ENCODE results near the gene POLR3GL.

Gene POLR3GL

DNA sequence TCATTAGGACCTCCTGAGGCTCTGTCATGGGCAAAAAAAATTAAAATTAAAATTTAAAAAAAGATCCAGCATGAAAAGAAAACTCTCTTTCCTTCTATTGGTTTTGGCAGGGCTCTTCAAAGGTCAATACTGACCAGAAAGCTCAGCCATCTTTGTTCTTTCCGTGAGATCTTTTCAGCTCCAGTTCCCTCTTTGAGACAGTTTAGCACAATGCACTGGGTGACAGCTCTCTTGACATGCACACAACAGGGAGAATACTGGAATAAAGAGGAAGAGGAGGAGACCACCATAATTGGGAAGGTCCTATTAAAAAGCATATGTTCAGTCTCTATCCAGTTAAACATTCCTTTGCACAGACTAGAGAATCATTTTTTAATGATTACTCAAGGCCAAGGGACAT, 13.0 kb upstream of the POLR3GL start:
- no peak for DNase-seq

DNA sequence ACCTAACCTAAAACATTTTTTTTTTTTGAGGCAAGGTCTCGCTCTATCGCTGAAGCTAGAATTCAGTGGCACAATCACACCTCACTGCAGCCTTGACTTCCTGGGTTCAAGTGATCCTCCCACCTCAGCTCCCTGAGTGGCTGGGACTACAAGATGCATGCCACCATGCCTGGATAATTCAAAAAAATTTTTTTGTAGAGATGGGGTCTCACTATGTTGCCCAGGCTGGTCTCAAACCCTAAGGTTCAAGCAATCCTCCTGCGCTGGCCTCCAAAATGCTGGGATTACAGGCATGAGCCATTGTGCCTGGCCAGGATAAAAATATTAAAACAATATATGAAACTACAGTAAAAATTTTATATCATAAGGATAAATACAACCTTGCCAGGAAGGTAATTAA, 11.6 kb upstream of the POLR3GL start:
- DNase-seq = no peak

DNA sequence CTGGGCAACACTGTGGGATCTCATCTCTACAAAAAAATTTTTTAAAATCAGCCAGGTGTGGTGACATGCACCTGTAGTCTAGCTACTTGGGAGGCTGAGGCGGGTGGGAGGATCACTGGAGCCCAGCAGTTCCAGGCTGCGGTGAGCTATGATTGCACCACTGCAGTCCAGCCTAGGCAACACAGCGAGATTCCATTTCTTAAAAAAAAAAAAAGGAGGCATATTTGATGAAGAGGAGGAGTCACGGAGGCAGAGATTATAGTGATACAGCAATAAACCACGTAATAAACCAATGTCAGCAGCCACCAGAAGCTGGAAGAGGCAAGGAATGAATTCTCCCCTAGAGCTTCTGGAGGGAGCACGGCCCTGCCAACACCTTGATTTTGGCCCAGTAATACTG, 10.6 kb upstream of the POLR3GL start:
- no peak for DNase-seq

DNA sequence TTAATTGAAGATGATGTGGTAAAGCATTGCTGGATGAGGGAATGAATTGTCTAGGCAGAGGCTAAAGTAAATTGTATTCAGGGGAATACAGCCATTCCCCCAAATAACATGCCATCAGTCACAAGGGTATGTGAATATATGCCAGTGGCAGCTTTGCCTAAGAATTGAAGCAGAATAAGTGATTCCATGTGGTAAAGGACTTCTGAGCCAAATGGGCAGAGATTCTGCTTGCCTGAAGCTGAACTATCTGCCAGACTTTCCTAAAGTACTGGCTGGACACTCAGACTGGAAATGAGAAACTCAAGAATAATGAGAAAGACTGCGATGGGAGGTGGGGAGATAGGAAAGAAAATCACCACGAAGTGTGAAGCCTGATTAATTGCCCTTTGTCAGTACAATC, 9.1 kb upstream of the POLR3GL start:
- no peak for DNase-seq

DNA sequence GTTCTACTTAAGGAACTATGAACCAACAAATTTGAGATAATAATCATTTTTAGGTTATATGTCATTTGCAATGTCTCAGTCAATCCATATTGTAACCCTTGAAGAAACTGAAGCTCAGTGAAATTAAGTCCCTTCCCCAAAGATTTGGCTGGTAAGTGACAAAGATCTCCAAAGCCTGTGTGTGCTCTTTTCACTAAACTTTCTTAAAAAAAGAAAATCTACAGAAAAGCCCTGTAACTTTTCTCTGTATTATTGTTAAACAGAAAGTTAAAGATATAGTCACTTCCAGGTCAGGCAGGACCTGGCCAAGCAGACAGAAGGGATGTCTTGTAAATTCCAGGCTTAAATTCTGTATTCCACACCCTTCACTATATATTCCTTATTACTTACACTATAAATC, 8.1 kb upstream of the POLR3GL start:
- DNase-seq = no peak

DNA sequence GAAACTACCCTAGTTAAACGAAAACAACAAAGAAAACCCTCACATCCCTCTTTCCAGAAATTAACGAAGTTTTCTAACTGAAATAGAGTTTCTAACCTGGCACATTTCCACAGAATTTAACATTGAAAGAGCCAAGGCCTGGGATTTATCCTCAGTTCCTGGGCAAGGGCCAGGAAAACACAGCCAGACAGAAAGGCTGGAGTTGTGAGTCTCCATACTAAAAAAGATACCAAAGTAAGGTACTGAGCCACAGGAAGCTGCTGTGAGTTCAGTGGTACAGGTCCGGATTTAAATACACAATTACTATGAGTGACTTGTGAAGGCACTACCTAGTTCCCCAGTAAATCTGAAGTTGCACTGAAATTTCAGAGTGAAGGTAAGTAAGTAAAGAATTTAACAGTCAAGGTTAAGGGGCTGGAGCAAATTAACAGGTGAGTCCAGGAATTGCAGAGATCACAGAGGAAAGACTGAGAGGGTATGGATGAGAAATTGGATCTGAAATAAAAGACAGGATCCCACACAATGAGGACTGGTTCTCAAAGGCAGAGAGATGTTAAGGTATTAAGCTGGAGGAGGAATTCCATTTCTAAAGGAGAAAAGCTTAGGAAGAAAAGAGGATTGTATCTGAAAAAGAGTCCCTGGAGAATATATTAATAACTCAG, 7.6 kb upstream of the POLR3GL start:
- DNase-seq = no peak

DNA sequence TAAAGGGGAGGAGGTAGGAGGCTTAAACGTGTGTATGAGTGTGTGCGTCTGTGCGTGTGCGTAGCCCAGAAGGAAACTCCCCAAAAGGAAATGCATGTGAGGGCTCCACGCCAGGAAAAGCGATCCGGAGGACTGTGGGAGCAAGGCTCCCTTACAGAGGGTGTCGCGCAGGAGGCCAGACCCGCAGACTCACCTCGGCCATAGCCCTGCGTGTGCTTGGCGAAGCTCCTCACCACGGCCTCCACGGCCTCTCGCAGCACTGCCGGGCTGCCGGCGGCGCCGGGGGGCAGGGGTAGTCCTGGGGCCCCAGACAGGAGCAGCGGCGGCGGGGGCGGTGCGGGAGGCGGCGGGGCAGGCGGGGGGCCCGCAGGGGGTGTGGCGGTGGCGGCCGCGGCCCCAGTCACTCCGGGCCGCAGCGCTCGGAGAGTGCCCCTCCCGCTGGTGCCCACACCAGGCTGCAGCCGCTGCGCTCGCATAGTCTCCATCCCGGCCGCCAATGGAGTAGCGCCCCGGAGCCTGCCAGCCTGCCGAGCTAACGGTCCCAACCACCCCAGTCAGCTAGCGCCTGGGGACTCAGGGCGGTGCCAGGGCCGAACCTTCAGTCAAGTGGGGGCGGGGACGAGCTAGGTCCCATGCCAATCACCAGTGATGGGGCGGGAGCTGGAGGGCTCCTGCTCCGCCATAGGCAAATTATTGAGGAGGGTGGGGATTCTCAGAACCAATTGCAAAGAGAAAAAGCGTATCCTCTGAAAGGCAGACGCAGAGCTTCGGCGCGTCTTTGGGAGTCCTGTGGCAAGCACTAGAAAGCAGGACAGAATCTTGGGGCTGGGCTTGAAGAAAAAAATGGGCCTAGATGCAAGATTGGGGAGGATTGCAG, 6.8 kb upstream of the POLR3GL start, which contains the start of gene LIX1L:
LIX1L (minus strand) TSS at position 575 of the 877 bp plus-strand sequence; CDS start at position 485, 90 bp downstream.
- DNase-seq = peak; percentile 90

DNA sequence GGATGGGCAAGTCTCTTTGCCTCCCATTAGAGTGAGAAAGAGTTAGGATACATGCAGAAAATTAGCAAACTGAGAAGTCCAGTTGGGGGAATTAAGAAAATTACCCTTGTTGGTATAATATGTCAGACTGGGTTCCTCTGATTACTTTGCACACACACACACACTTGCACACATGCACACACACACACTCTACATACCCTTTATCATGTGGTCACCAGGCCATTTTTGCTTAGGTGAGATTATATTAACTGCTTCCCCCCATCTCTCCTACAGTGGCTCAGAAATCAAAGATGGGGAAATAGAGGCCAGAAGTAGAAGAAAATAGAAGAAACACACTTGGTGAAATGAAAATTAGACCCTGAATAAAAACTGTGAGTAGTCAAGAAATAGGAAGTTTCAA, 5.8 kb upstream of the POLR3GL start:
- DNase-seq = no peak

DNA sequence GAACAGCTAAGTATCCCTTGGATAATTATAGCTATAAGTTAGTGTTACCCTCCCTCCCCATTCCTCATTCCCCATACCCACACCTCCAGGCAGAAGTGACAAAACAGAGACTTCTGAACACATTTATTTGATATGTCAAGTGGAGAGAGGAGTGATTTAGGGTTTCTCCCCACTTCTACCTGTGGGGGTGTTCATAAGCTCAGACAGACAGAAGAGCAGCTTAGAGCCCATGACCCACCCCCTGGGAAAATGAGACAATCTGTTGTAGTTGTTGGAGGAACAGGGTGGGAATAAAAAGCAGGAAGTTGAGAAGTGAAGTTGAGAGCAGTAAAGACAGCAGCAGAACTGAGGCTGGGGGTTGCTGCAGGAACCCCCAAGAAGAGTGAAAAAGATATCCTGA, 5.2 kb upstream of the POLR3GL start:
- DNase-seq = no peak

DNA sequence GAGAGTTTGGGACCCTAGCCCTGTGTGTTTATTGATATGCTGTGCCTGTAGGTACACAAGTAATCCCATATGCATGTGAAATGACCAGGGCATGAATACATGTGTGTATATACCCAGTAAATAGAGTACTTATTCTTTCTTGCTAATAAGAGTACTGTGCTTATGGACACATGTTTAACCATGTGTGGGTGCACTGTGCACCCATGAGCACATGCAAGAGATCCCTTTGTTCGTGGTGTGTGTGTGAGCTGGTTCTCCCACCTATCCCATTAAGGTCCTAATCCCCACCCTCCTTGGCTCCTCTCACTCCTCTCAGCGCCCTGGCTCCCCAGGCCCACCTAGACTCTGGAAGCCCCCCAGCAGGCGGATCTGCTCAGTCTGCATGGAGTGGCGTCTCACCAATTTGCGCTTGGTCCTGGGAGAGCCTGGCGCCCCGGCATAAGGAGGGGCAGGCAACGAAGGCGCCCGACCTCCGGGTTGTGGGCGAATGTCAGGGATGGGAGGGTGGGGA, 4.5 kb upstream of the POLR3GL start:
- DNase-seq = no peak

DNA sequence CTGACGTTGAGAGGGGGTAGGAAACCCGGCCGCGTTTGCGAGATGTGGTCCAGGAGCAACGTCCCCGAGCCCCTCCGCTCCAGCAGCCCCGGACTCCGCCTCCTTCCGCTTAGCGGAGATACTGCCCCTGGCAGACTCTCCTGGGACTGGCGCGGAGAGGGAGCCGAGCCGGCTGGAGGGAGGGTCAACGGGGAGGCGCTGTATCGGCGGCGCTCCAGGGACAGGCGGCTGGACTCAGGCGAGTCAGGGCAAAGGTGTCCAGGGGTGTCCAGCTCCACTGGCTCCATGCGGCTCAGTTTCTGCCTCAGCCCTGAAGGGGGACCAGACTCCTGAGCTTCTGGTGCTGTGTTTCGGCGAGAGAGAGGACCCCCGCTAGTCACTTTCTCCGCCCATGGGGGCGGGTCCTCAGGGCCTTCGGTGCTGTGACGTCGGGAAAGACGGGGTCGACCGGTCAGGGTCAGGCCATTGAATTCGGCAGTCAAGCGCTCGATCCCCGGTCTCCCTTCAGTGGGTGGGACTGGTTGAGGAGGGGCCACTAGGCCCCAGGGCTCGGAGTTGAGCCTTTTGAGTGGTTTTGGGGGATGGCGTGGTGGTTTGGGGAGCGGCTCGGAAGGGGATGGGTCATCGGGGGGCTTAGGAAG, 3.9 kb upstream of the POLR3GL start:
- no peak for DNase-seq

DNA sequence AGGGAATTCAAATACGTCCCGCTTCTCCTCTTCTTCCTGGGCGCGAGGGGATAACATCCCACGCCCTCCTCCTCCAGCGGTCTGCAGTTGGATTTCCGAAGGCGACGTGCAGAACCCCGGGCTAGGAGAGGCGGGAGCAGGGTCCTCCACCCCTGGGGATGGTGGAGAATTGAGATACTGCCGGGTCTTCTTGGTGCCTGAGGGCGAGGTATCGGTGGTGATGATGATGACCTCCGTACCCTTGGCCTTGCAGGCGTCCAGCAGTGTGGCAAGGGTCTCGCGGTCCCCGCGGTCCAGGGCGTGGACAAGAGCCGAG, 3.4 kb upstream of the POLR3GL start:
- DNase-seq = no peak

DNA sequence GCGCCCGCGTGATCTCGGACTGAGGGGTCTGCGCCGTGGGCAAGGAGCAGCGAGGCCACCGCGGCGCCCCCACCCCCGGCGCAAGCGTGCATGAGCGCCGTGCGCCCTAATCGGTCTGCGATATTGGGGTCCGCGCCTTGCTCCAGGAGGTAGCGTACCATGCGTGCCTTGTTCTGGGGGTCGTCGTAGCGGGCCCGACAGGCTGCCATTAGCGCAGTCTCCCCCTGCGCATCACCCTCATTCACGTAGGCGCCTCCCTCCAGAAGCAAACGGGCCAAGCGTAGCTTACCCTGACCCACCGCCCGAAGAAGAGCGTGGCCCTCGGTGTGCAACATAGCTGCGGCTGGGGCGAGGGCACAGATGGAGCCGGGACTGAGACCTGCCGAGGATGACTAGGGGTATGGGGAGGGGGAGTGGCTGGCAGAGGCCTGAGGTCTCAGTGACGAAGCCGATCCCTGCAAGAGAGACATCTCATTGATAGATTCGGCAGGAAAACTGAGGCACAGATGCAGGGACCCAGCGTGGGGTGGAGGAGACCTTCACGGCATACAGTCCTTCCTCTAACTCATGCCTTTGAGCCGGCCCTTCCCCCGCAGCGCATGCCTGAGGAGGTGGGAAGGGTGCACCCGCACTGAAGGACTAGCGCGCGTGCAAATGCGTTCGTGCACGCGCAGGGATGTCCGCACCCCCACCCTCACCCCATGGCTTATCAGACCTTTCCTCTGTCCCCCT, 2.9 kb upstream of the POLR3GL start:
- no peak for DNase-seq

DNA sequence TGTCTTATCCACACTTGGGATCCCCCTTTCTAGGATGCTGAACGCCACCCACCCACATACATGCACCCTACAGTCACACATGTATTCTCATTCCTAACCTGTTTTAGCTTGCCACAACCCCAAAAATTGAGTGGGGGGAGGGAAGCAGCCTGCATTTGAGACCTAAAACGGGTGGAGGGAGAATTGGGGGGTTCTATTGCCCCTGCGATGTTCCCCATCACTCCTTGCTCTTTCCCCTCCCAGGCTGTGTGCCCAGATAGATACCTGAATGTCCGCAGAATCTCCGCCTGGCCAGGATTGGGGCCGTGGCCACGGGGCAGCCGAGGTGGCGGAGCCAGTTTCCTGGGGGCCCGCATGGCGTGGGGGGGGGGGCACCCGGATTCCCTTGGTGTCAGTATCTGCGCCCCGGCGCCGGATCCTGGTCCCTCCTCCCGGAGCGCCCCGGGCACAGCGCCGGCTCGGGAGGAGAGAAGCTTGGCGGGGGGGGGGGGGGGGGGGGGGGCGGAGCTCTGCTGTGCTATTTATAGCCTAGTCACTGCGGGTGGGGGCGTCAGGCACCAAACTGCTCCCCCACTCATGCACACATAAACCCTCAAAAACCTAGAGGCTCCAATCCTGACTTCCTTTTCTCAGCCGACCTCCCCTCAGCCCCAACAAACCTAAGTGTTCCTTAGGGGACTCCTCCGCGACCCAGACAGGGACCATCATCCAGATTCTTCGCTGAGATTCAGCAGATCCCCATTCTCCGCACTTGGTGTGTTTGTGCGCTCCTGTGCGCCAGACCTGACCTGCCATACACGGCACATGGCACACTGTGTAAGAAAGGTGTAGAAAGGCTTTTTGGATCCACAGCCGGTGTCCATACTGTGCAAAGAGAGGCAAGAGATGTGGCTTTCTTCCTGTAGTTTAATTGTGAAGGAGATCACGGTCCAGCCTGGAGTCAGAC, 2.1 kb upstream of the POLR3GL start:
- DNase-seq = no peak

DNA sequence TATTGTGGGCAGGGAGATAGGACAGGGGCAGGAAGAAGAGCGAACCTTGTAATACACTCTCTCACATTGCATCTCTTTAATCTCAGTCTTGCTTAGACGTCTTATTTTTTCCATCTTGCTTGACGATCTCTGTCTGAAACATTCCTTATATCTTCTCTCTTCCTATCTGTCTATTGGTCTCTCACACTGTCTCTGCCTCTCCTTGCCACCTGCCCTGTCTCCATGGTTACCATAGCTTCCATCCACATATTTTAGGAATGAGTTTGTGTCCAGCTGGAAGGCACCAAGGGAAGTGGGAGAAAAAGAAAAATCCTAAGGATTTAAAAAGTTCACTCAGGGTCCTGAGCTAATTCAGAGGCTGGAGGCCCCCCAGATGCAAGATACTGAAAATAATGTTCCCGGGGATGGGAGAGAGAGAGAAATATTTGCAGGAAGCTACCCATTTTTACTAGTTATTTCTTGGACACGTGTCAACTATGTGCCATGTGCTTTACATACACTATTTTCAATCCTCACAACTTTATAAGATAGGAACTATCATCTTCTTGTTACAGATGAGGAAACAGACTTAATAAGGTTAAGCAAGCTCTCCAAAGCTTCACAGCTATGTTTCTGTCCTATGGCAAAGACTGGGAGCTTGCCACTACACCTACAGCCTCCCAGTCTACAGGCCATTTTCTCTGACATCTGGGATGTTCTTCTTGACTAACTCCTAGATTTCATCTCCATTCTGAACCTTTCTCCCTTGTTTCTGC, 1.0 kb upstream of the POLR3GL start:
- DNase-seq = no peak

DNA sequence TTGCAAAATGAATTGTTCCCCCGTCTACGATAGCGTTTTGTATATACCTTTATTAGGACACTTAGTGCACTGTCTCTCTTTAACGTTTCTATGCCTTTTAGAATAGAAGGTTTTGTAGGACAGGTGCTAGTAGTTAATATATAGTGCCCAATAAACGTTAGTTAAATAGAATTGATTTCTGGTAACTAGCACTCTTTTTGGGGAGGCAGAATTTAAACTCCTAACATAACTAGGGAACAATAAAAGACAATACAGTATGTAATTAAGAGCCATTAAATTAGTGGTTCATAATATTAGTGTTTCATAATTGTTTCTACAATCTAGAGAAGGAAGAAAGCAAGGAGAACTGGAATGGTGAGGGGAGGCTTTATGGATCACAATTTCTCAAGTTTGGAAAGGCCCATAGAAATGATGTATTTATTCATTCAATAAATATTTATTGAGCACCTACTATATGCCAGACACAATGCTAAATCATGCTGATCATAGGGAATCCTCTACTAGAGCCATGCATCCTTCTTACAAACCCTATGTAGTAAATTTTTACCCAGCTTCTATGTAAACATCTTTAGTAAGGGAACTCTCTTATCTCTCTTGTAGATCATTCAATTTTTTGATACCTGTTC, 742 bp downstream of the POLR3GL start:
- no peak for DNase-seq

DNA sequence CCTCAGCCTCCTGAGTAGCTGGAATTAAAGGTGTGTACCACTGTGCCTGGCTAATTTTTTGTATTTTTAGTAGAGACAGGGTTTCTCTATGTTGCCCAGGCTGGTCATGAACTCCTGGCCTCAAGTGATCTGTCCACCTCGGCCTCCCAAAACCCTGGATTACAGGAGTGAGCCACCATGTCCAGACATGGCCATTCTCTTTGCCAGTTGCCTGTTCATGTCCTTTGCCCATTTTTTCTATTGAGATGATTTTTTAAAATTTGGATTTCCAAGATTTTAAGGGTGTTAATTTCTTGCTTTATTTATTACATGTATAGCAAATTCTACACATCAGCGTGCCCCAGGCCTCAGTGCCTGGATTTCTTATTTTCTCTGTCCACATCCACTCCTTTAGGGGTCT, 2.8 kb downstream of the POLR3GL start:
- DNase-seq = no peak

DNA sequence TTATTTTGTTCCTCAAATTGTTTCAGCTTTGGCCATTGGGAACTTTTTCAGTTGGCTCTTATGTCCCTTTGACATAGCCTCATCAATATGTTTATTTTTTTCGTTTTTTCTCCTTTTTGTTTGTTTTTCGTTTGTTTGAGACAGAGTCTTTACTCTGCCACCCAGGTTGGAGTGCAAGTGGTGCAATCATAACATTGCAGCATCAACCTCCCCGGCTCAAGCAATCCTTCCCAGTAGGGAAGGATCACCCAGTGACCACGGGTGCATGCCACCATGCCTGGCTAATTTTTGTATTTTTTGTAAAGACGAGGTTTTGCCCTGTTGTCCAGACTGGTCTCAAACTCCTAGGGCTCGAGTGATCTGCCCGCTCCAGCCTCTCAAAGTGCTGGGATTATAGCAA, 8.1 kb downstream of the POLR3GL start:
- no peak for DNase-seq

DNA sequence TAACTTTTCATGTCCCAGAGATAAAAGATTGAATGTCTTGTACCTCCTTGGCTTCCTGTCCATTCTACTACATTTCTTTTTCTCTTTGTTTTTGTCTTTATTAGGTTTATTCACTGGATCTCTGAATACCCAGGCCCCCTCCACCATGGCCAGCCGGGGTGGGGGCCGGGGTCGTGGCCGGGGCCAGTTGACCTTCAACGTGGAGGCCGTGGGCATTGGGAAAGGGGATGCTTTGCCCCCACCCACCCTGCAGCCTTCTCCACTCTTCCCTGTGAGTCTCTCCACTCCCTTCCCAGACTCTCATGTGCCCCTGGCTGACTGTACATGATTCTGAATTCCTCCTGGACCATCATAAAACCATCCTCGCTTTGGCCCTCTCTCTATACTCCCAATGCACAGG, 10.2 kb downstream of the POLR3GL start:
- DNase-seq = no peak

DNA sequence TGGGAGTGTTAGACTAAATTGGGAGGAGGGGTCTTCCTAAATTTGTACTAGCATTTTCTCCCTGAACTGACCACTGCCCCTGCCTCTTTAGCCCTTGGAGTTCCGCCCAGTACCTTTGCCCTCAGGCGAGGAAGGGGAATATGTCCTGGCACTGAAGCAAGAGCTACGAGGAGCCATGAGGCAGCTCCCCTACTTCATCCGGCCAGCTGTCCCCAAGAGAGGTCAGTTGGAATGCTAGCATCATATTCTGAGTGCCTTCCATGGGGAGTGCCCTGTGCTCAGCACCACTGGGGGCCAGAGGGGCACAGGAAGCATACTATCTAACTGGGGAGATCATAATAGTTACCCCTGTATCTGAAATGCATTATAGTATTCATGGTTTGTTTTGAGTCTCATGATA, 10.7 kb downstream of the POLR3GL start:
- DNase-seq = no peak

DNA sequence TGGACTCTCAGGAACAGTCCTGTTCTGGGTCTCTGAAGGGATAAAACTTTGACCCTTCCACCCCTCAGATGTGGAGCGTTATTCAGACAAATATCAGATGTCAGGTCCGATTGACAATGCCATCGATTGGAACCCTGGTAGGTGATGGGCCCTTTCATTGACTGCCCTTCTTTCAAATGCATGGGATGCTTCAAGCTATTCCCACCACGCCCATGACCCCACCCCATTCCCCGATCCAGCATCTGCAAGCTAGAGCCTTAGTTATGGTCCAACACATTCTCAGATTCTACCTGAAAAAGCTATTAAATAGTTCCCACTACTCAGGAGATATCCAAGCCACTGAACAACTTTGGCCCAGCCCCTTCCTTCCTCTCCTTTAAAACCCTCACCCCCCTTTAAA, 12.5 kb downstream of the POLR3GL start:
- DNase-seq = no peak
